ENCODE data around the gene AVL9. TPM values are rescaled to one million over a fixed set of nuclear protein-coding genes. Genes with fewer than 3 reads are reported as not detected.

The AVL9 gene
- polyA plus RNA-seq, 2 of the 4 experiments (the other 2 are of a cell fraction): 24.0 to 36.1 TPM

DNA sequence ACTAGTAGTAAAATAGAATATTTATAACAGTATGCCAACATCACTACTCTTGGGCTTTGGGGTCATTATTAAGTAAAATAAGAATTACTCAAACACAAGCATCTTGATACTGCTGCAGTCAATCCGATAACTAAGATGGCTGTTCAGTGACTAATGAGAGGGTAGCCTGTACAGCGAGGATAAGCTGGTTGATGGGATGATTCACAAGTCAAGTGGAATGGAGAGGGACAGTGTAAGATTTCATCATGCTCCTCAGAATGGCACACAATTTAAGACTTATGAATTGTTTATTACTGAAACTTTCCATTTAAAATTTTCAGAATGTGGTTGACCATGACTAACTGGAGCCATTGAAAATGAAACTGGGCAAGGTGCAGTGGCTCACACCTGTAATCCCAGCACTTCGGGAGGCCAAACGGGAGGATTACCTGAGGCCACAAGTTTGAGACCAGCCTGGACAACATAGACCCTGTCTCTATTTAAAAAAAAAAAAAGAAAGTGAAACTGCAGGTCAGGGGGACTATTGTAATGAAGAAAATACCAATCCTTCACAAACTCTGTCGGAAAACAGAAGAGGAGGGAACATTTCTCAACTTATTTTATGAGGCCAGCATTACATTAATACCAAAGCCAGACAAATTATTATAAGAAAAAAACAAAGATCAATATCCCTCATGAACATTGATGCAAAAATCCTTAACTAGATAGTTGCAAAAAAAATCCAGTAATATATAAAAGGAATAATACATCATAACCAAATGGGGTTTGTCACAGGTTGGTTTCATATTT lies 11.2 kb downstream of the AVL9 start:
- DNase-seq (ENCODE audit: low read depth in 1 of 2, low spot score in 1 of 2): peak; percentile 71 to 79
- no peak for FAIRE-seq
- TF ChIP-seq FOSL2 (IDR thresholded peaks at IDR 0.05): no peak
- peak; percentile 73 for TF ChIP-seq FOSL2 (CRISPR knock-in tag; IDR thresholded peaks at IDR 0.05)
- peak in 1 of 2 experiments; percentile 21; a peak in 1 of 4 replicates for TF ChIP-seq CEBPB (IDR thresholded peaks at IDR 0.05)
- TF ChIP-seq, protein P1, sequence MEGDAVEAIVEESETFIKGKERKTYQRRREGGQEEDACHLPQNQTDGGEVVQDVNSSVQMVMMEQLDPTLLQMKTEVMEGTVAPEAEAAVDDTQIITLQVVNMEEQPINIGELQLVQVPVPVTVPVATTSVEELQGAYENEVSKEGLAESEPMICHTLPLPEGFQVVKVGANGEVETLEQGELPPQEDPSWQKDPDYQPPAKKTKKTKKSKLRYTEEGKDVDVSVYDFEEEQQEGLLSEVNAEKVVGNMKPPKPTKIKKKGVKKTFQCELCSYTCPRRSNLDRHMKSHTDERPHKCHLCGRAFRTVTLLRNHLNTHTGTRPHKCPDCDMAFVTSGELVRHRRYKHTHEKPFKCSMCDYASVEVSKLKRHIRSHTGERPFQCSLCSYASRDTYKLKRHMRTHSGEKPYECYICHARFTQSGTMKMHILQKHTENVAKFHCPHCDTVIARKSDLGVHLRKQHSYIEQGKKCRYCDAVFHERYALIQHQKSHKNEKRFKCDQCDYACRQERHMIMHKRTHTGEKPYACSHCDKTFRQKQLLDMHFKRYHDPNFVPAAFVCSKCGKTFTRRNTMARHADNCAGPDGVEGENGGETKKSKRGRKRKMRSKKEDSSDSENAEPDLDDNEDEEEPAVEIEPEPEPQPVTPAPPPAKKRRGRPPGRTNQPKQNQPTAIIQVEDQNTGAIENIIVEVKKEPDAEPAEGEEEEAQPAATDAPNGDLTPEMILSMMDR (IDR thresholded peaks at IDR 0.05): no peak
- no peak for TF ChIP-seq HEYL (CRISPR knock-in tag; IDR thresholded peaks at IDR 0.05)
- TF ChIP-seq CHD2 (IDR thresholded peaks at IDR 0.05; ENCODE audit: low read length, partially characterized antibody): no peak
- no peak for TF ChIP-seq REST (IDR thresholded peaks at IDR 0.05)
- POLR2A ChIA-PET: interaction anchor here (0.6 to 1.0 kb wide), 2 partner anchors 11 to 66 kb away, joined by 6 to 7 read pairs; partner anchors contain the start of gene AVL9
- CTCF ChIA-PET: no interaction called here
- 48% methylated on average over 5 of the region's 5 CpGs for WGBS (ENCODE audit: missing lambda C conversion rate)
- Histone ChIP-seq H3K4me2 (peak overlapping the region; percentile 71), H3K4me1 (peaks cover 43% of the 10 kb centered on the region), H3K4me3 (no peak overlapping the region), H3K9me3 (no peaks in the 10 kb centered on the region), H3K27ac (peak overlapping the region; percentile 55 to 87)
- ATAC-seq: peak; percentile 95 to 100

GRCh38 chr7:32507414-32507813 lies 12.1 kb downstream of the AVL9 start:
- POLR2A ChIA-PET: no interaction called here
- no peak for FAIRE-seq
- Histone ChIP-seq H3K4me3 (no peak overlapping the region), H3K4me1 (peaks cover 33% of the 10 kb centered on the region), H3K27ac (peak overlapping the region in 1 of 2 experiments; percentile 87; a peak in 1 of 6 replicates), H3K4me2 (no peak overlapping the region), H3K9me3 (no peaks in the 10 kb centered on the region)
- WGBS (ENCODE audit: missing lambda C conversion rate): 94% methylated on average over 6 of the region's 6 CpGs
- DNase-seq (ENCODE audit: low read depth in 1 of 2, low spot score in 1 of 2): no peak
- CTCF ChIA-PET: no interaction called here
- no peak for ATAC-seq
- TF ChIP-seq, protein P2, sequence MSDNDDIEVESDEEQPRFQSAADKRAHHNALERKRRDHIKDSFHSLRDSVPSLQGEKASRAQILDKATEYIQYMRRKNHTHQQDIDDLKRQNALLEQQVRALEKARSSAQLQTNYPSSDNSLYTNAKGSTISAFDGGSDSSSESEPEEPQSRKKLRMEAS (IDR thresholded peaks at IDR 0.05): no peak
- TF ChIP-seq EHF (CRISPR knock-in tag; IDR thresholded peaks at IDR 0.05): no peak
- peak; percentile 11 for TF ChIP-seq MAFK (IDR thresholded peaks at IDR 0.05; ENCODE audit: partially characterized antibody)

- no peaks in the 10 kb centered on the region for H3K9me3 ChIP-seq
- no peak for FAIRE-seq
- no peak overlapping the region for H3K4me2 ChIP-seq
- TF ChIP-seq RNF2 (IDR thresholded peaks at IDR 0.05; ENCODE audit: borderline replicate concordance, low read depth) (no peak), POLR2A (IDR thresholded peaks at IDR 0.05; ENCODE audit: low read length) (no peak)
- no peak overlapping the region for H3K27ac ChIP-seq
- H3K4me3 ChIP-seq: no peak overlapping the region
- no peak for ATAC-seq
- WGBS (ENCODE audit: missing lambda C conversion rate): 92% methylated on average over 4 of the region's 4 CpGs
- ChIA-PET CTCF (no interaction called here), POLR2A (no interaction called here)
- DNase-seq (ENCODE audit: low read depth in 1 of 2, low spot score in 1 of 2): no peak
- peaks cover 13% of the 10 kb centered on the region; the same call in 2 of the 3 replicates for H3K4me1 ChIP-seq
Observed at GRCh38 chr7:32511791-32512190, 16.5 kb downstream of the AVL9 start.

- POLR2A ChIA-PET: no interaction called here
Observed at GRCh38 chr7:32513210-32513609, 17.9 kb downstream of the AVL9 start.

More at GRCh38 chr7:32513210-32513609, 17.9 kb downstream of the AVL9 start:
- Histone ChIP-seq H3K9me3 (peaks cover 11% of the 10 kb centered on the region; the same call in 2 of the 3 replicates), H3K4me3 (no peak overlapping the region), H3K4me2 (no peak overlapping the region), H3K27ac (no peak overlapping the region), H3K4me1 (peaks cover 8% of the 10 kb centered on the region; the same call in 1 of the 3 replicates)
- 84% methylated on average over 1 of the region's 1 CpG for WGBS (ENCODE audit: missing lambda C conversion rate)
- CTCF ChIA-PET: no interaction called here
- FAIRE-seq (no peak), ATAC-seq (no peak), DNase-seq (ENCODE audit: low read depth in 1 of 2, low spot score in 1 of 2) (no peak)
- TF ChIP-seq, protein P3, sequence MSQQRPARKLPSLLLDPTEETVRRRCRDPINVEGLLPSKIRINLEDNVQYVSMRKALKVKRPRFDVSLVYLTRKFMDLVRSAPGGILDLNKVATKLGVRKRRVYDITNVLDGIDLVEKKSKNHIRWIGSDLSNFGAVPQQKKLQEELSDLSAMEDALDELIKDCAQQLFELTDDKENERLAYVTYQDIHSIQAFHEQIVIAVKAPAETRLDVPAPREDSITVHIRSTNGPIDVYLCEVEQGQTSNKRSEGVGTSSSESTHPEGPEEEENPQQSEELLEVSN (IDR thresholded peaks at IDR 0.05; ENCODE audit: borderline replicate concordance, low read depth): no peak
- TF ChIP-seq NR3C1 (IDR thresholded peaks at IDR 0.05) (no peak), BHLHE40 (IDR thresholded peaks at IDR 0.05; ENCODE audit: low read depth, low read length) (no peak)

Data from A549 (cell line).